LNCaP clone FGC (cell line): Measurements from ENCODE around the gene INO80D.

ENCODE experiments used
- DNase-seq: peaks from one replicate; pipeline ENCODE4 v3.0.0-alpha.2; 2011; ENCODE audit warnings: low read depth
- H3K4me3 ChIP-seq: 2 replicates; pipeline ENCODE4 v1.5.1; 2011; ENCODE audit warnings: mild to moderate bottlenecking, low read depth, low read length, control low read depth
- TF ChIP-seq, protein P1 (sequence below): IDR thresholded peaks from 2 replicates; pipeline ENCODE4 v1.5.1; 2012; ENCODE audit warnings: mild to moderate bottlenecking; ENCODE audit not compliant: control insufficient read depth, insufficient read depth; ENCODE audit errors: extremely low read depth

The INO80D gene

DNA sequence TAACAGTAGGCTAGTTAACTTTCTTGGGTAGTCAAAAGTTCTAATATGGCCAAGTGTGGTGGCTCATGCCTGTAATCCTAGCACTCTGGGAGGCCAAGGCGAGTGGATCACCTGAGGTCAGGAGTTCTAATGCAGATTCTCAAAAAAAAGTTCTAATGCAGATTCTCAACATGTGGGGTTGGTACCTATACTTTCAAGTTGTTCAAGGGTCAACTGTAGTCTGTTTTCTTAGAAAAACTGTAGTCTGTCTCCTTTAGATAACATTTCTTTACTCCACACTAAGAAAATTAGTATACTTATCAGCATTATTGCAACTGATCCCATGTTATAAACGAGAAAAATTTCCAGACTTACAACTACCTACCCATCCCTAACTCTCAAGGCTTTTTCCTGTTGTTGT is 16.6 kb downstream of the INO80D start:
- no peak for DNase-seq

DNA sequence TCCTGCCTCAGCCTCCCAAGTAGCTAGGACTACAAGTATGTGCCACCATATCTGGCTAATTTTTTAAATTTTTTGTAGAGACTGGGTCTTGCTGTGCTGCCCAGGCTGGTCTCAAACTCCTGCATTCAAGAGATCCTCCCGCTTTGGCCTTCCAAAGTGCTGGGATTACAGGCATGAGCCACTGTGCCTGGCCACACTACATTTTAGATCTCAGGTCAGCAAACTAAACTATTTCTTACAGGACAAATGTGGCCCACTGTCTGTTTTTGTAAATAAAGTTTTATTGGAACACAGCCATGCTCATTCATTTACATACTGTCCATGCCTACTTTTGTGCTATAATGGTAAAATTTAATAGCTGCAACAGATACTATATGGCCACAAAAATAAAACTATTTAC is 17.8 kb downstream of the INO80D start:
- TF ChIP-seq, protein P1, sequence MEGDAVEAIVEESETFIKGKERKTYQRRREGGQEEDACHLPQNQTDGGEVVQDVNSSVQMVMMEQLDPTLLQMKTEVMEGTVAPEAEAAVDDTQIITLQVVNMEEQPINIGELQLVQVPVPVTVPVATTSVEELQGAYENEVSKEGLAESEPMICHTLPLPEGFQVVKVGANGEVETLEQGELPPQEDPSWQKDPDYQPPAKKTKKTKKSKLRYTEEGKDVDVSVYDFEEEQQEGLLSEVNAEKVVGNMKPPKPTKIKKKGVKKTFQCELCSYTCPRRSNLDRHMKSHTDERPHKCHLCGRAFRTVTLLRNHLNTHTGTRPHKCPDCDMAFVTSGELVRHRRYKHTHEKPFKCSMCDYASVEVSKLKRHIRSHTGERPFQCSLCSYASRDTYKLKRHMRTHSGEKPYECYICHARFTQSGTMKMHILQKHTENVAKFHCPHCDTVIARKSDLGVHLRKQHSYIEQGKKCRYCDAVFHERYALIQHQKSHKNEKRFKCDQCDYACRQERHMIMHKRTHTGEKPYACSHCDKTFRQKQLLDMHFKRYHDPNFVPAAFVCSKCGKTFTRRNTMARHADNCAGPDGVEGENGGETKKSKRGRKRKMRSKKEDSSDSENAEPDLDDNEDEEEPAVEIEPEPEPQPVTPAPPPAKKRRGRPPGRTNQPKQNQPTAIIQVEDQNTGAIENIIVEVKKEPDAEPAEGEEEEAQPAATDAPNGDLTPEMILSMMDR: no peak
- no peak overlapping the region for H3K4me3 ChIP-seq
- DNase-seq: no peak

More for the DNA sequence above, 16.6 kb downstream of the INO80D start:
- no peak overlapping the region for H3K4me3 ChIP-seq
- TF ChIP-seq, protein P1: no peak

DNA sequence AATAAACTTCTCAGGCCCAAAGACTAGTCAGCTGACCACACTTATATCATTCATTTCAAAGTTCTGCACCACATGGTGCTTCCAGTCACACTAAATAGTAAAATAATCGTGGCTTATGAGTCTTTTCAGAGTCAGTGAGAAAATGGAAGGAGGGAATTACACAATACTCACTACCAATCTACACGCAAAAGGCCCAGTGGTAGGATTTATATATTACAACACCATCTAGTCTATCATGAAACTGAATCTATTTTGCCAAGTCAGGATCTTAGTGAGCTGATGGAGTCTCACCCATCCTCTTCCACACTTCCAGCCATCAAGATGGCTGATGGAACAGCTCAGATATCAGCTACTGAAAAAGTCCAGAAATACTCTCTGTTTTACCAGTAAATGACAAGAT is 21.9 kb downstream of the INO80D start:
- no peak for DNase-seq

DNA sequence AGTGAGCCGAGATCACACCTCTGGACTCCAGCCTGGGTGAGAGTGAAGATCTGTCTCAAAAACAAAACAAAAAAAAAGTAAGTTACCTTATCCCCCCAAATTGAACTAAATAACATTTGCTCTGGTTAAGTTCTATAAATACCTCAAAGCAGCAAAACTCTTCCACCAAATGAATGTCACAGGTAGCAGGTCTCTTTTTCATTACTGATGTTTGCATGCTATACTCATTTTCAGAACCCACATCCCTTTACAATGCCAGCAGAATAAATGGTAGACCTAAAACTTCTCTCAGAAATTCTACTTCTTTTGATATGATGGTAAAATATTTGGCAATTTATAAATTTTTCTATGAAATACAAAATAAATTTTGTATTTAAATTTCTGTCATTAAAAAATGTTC is 22.3 kb downstream of the INO80D start:
- H3K4me3 ChIP-seq: no peak overlapping the region
- TF ChIP-seq, protein P1: no peak
- DNase-seq: no peak

More for the DNA sequence above, 21.9 kb downstream of the INO80D start:
- TF ChIP-seq, protein P1: no peak
- H3K4me3 ChIP-seq: no peak overlapping the region

DNA sequence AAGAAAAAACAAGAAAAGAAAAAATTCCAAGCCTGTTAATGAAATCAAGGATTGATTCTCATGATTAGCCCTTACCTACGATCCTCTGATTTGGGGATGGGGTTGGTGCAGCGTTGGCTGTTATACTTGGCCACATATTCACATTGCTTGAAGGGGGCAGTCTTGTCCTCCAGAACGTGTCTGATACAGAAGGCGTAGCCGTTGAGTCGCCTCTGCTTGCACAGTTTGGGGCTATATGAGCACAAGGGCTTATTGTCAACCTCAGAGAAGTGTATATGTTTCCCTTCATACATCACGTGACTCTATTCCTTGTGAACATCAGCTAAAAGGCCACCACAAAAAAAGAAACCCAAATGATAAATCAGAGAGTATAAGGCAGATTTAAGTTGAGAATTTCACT is 23.2 kb downstream of the INO80D start:
- no peak overlapping the region for H3K4me3 ChIP-seq
- TF ChIP-seq, protein P1: no peak
- DNase-seq: no peak

DNA sequence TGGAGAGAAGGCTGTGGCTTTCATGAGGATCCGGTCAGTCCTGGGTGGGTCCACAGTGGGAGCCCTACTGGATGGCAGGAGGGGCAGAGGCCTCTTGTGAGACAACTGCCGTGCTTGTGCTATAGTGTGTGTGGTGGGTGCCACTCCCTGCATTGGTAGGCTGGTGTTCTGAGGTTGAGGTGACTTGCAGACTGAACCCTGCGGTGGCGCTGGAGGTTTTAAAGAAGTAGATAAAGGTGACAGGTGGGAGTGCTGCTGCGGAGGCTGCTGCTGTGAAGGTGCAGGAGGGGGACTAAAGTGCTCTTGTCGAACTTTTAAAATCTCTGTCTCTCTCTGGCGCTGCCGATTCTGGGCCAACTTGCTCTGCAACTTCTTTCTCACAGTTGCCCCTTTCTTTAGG is 29.7 kb downstream of the INO80D start:
- TF ChIP-seq, protein P1: no peak
- H3K4me3 ChIP-seq: no peak overlapping the region

DNA sequence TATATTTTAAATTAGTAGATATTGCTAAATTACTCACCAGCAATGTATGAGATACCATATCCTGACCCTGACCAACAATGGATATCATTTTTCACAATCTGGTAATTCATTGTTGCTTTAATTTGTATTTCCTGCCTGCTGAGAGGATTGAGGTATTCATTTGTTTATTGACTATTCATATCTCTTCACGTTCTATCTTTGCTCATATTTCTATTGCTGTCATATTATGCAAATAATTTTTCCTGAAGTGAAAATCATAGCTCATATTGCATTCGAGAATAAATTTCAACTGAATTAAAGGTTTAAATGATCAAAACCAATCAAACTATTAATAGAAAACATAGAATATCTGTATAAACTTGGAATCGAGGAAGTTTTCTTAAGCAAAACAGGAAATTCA is 31.0 kb downstream of the INO80D start:
- TF ChIP-seq, protein P1: no peak
- H3K4me3 ChIP-seq: no peak overlapping the region
- no peak for DNase-seq

More for the DNA sequence above, 29.7 kb downstream of the INO80D start:
- no peak for DNase-seq
